NOMO-1 treated with dmso at 0.1 percent for 144 hours (cell line): ENCODE data around the gene RBBP4.

Experiments used
- DNase-seq: peaks from one replicate; lab custom pipeline; 2025; ENCODE audit not compliant: unreplicated experiment; lab: John Stamatoyannopoulos, UW

The RBBP4 gene

GRCh38 chr1:32718527-32718926 lies 67.5 kb downstream of the RBBP4 start:
- DNase-seq, result no peak

DNA sequence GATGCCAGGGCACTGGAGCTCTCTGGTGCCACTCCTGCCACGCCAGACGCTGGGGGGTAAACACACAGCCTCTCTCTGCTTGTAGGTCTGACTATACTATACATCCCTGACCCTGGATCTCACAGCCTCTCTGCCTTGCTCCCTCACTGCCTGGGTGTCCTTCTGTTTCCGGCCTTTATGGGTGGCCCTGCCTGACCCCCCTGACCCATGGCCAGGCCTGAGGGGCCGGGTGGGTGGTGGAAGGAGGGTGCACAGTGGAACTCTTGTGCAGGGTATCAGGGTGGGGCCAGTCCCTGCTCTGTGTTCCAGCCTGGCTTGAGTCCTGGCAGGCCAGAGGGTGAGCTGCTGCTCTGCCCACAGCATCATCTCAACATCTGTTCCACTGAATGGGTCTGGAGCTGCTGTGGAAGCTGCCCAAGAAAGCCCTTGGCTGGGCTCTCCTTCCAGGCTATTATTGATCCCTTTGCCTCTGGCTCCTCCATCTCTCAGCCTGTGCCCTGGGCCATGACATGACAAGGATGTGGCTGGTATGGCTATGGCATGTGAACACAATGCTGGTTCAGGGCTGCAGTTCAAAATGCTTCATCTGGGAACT lies 68.8 kb downstream of the RBBP4 start:
- no peak for DNase-seq

GRCh38 chr1:32724678-32725614 lies 73.9 kb downstream of the RBBP4 start:
- no peak for DNase-seq

DNA sequence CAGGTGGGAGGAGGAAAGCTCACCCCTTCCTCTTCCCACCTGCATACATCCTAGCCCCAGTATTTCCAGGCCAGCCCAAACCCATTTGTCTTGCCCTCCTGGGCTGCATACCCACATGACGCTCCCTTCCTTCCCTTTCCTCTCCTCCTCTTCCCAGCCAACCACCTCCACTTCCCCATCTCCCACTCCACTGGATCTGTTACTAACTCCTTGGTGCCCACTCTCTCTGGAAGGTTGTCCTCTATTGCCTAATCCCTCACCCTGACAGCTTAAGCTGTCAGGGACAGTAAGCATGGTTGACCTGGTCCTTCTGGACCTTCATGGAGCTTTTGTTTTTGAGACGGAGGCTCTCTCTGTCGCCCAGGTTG lies 74.6 kb downstream of the RBBP4 start:
- no peak for DNase-seq

- DNase-seq, result no peak
These were observed 76.9 kb downstream of the RBBP4 start for GRCh38 chr1:32727876-32728275.

GRCh38 chr1:32728413-32729077 lies 77.5 kb downstream of the RBBP4 start:
- no peak for DNase-seq

DNA sequence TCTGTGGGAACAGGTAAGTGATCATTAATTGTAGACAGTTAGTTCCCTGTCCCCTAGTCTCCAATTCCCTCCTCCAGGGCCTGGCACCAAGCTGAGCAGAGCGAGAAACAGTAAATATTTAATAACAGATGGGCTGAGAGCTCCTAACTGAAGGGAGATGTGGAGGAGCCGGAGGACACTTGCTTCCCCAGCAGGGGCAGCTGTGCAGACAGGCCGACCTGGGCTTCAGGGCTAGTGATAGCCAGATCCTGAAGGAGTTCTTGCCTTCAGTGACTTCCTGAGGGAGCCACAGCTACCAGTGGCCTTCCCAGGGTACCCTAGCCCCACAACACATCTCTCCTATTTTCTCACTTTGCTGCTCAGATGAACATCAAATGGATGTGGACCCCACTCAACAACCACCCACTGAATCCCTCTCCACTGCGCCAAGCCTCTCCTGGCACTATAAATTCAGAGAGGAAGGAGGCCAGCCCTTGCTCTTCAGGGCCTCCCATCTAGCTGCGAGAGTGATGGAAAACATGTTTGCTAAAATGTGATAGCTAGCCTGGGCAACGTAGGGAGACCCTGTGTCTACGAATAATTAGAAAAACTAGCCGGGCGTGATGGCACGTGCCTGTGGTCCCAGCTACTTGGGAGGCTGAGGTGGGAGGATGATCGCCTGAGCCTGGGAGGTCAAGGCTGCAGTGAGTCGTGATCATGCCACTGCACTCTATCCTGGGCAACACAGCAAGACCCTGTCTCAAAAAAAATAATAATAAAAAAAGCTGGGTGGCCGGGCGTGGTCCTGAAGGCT lies 78.4 kb downstream of the RBBP4 start:
- no peak for DNase-seq

DNA sequence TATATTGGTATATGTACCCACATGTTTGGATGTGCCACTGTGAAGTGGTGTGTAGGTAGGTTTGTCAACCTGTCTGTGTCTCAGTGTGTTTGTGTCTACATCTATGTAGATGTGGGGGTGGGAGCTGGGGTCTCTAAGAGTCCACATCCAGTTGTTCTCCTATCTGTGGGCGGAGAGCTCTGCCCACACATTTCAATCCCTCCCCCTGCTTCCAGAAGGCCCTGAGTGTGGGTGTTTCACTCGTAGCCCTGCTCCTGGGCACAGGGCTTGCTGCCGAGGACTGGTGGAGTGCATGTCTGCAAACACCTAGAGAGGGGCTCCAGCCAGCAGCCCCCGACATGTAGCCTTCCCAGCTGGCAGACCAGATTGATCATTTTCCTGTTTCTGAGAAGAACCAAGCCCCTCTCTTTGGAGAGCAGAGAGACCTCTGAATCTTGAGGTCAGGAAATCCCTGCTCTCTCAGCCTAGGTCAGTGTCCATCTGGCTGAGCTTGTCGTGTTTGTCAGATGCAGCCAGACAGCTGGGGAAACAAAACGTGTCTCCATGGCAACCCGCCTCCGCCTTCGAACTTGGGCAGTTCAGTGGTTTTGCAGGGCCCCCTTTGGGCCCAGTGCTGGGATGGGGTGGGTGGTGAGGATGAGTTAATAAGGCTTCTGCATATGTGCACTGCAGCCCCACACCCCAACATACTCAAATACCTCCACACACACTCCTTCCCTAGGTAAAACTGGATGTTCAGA lies 82.7 kb downstream of the RBBP4 start:
- DNase-seq, result no peak
